IPS-20b (cell line): ENCODE results near the gene ETV3L.

Experiments used
- H3K27ac ChIP-seq: one replicate; pipeline ENCODE4 v1.5.1; 2013; ENCODE audit warnings: low read length
- H3K27me3 ChIP-seq: 2 replicates; pipeline ENCODE4 v1.6.1; 2013; ENCODE audit warnings: mild to moderate bottlenecking, low read length, inconsistent platforms; ENCODE audit not compliant: insufficient read depth
- H3K36me3 ChIP-seq: 2 replicates; pipeline ENCODE4 v1.6.1; 2013; ENCODE audit warnings: low read depth, mild to moderate bottlenecking, inconsistent platforms, low read length, moderate library complexity; ENCODE audit not compliant: insufficient read depth
- H3K4me1 ChIP-seq: 2 replicates; pipeline ENCODE4 v1.6.1; 2013; ENCODE audit warnings: mild to moderate bottlenecking, control low read depth, inconsistent platforms, low read length, moderate library complexity; ENCODE audit not compliant: insufficient read depth
- H3K4me3 ChIP-seq: 2 replicates; pipeline ENCODE4 v1.5.1; 2013; ENCODE audit warnings: mild to moderate bottlenecking, low read length, inconsistent platforms
- H3K9ac ChIP-seq: 2 replicates; pipeline ENCODE4 v1.6.1; 2013; ENCODE audit warnings: low read depth, mild to moderate bottlenecking, inconsistent platforms, low read length, moderate library complexity
- H3K9me3 ChIP-seq: 2 replicates; pipeline ENCODE4 v1.6.1; 2013; ENCODE audit warnings: mild to moderate bottlenecking, low read depth, low read length, inconsistent platforms; ENCODE audit not compliant: insufficient read depth

Gene ETV3L

DNA sequence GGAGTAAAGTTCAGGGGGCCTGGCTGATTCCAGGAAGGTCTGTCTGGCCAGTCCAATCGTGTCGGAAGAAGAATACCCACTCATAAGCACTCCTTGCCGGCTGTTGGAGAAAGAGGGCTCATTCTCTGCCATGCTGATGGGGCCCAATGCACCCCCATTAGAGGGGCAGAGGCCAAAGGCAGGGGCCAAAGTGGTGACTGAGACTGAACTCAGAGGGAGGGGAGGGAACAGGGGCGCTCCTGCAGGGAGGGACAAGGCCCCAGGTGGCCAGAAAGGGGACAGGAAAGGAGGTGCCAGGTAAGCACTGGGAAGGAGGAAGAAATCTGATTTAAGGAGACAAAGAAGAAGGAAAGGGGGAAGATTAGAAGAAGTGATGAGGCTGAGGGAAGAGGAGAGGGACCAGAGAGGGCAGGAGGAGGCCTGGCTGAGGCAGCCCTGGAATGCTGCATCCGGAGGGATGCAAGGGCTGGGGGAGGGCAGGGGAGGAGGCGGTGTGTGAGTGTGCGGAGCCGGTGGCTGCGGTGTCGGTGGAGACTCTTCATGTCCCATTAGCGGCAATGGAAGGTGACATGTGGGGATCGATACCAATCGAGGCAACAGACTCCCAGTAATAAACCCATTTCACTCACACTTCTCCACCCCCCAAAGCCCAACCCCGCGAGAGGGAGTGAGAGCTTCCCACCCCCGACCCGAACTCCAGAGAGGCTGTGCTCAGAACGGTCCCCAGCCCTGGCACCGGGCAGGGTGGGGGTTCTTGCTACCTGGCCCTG lies 12.0 kb upstream of the ETV3L start:
- Histone ChIP-seq H3K36me3 (no peaks in the 10 kb centered on the region), H3K4me1 (peaks cover 48% of the 10 kb centered on the region), H3K9me3 (no peaks in the 10 kb centered on the region), H3K9ac (peak overlapping the region; percentile 15; the same call in 1 of the 2 replicates), H3K4me3 (peak overlapping the region; percentile 33; the same call in 1 of the 2 replicates), H3K27ac (no peak overlapping the region), H3K27me3 (peaks cover 41% of the 10 kb centered on the region)

DNA sequence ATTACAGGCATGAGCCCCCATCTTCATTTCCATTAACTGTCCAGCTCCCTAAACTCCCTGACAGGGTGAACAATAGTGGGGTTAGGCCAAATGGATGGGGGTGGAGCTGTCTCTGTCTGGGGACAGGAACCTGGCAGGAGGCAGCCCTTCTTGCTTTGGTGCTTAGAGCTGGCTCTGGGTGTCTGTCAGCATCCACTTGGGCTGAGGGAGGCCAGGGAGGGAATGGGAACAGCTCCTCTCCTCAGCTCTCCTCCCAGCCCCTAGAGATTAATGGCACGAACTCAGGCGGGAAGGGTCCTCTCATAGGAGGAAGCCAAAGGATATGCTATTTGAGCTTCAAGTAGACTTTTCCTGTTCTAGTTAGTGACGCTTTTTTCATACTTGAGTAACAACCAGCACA lies 11.1 kb upstream of the ETV3L start:
- Histone ChIP-seq H3K9me3 (no peaks in the 10 kb centered on the region), H3K36me3 (no peaks in the 10 kb centered on the region), H3K27ac (no peak overlapping the region), H3K27me3 (peaks cover 43% of the 10 kb centered on the region), H3K4me3 (no peak overlapping the region), H3K9ac (no peak overlapping the region), H3K4me1 (peaks cover 40% of the 10 kb centered on the region)

DNA sequence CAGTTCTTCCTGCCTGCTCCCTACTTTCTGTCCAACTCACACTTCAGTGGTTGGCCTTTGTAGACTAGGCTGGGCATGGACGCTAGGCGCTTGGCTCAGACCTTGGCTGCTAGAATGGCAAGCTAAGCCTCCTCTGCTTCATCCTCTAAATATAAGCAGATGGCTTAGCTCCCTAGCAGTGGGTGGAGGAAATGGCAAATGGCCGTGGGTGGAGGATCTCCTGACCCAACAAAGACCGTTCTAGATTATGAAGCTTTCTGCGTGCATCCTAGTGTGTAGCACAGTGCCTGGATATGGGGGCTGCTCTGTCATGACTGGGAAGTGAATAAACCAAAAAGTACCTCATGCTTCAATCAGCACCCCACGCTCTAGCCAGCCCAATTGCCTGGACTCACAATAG lies 10.4 kb upstream of the ETV3L start:
- H3K4me1 ChIP-seq = peaks cover 37% of the 10 kb centered on the region
- H3K4me3 ChIP-seq = no peak overlapping the region
- peaks cover 43% of the 10 kb centered on the region for H3K27me3 ChIP-seq
- no peak overlapping the region for H3K27ac ChIP-seq
- H3K9ac ChIP-seq = no peak overlapping the region
- H3K36me3 ChIP-seq = no peaks in the 10 kb centered on the region
- H3K9me3 ChIP-seq = no peaks in the 10 kb centered on the region

DNA sequence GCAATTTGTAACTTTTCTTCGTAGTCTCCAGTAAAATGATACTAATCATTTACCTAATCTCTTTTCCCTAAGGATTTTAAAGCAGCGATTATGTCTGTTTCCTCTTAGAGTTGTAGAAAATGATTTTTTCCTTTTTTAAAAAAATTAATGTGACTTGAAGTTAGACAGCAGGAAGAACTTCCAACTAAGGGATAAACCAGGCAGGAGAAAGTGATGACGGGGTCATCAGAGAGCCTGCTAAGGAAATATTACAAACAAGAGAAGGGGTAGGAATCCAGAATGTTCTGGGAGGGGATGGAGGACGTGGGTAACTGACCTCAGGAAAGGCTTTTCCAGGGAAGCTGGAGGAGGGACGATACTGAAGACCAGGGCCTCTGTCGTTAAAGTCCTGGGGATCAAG lies 8.8 kb upstream of the ETV3L start:
- H3K9ac ChIP-seq = no peak overlapping the region
- H3K36me3 ChIP-seq = no peaks in the 10 kb centered on the region
- H3K9me3 ChIP-seq = no peaks in the 10 kb centered on the region
- H3K27ac ChIP-seq = no peak overlapping the region
- peaks cover 43% of the 10 kb centered on the region for H3K27me3 ChIP-seq
- no peak overlapping the region for H3K4me3 ChIP-seq
- peaks cover 22% of the 10 kb centered on the region for H3K4me1 ChIP-seq

DNA sequence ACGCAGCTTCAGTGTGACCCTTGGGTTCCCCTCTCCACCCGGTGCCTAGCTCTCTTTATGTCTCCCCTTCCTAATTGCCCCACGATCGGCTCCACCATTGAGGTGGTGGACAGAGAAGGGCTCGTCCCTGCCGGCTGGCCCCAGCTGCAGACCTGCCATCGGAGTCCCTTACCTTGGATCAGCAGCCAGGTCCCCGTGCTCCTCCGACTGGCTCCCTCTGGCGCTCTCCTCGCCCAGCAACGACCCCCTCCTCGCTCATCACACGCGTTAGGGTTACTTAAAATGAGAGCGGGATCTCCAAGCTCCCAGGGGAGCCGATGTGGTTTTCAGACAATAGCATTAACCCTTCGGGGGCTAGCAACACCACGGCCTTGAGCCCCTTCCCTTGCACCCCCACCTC lies 8.1 kb upstream of the ETV3L start:
- Histone ChIP-seq H3K4me1 (peaks cover 17% of the 10 kb centered on the region; the same call in 1 of the 2 replicates), H3K27me3 (peaks cover 39% of the 10 kb centered on the region), H3K27ac (no peak overlapping the region), H3K4me3 (no peak overlapping the region), H3K9me3 (no peaks in the 10 kb centered on the region), H3K9ac (no peak overlapping the region), H3K36me3 (no peaks in the 10 kb centered on the region)

DNA sequence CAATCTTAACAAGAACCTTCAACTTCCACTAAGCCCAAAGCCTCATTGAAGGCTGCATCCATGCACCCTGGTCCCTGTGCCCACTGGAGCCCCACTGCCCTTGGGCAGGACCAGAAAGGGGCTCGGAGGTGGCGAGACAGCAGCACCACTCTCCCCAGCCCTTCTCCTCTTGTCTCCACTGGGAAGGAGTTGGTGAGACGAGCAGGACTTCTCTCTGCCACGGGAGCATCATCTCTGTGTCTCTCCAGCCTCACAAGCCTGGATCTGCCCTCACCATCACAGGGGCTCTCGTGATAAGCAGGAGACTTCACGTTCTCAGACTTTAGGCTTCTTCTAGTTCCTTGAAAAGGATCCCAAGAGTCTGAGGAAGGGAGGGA lies 7.2 kb upstream of the ETV3L start:
- H3K36me3 ChIP-seq = no peaks in the 10 kb centered on the region
- H3K4me3 ChIP-seq = no peak overlapping the region
- no peak overlapping the region for H3K9ac ChIP-seq
- H3K27me3 ChIP-seq = peaks cover 30% of the 10 kb centered on the region
- H3K27ac ChIP-seq = no peak overlapping the region
- no peaks in the 10 kb centered on the region for H3K9me3 ChIP-seq
- peaks cover 8% of the 10 kb centered on the region; the same call in 1 of the 2 replicates for H3K4me1 ChIP-seq

DNA sequence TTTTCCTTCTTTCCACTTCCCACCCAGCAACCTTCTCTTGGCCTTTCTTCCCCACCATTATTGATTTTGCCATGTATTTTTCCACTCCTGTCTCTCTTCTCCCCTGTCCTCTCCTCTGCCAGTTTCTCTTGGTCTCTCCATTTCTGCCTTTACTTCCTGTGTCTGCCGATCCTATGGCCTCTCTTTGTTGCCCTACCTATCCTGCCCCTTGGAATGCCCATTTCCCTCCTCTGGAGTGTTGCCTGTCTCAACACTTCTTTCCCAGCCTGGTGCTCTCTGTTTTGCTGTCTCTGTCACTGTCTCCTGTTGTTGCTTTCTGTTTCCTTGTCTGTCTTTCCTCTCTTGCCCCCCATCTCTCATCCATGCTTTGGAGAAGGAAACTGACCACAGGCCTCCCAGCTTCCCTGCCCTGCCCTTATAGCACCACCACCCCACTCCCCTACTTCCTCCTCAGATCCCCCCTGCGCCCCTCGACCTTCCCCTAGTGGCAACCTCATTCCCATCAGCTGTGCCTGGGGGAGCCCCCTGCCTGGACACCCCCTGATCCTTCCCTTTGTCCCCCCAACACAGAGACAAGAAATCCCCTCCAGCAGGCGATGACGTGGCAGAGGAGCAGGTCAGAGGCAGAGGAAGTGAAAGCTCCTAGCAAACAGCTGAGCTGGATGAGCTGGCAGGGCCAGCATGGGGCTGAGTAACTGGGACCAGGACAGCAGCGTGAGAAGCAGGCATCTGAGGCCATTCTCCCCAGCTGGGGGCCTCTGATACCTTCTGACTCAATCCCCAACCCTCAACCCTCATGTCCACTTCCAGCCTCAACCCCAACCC lies 6.6 kb upstream of the ETV3L start:
- no peak overlapping the region for H3K27ac ChIP-seq
- no peak overlapping the region for H3K9ac ChIP-seq
- peaks cover 25% of the 10 kb centered on the region for H3K27me3 ChIP-seq
- no peaks in the 10 kb centered on the region for H3K36me3 ChIP-seq
- no peak overlapping the region for H3K4me3 ChIP-seq
- H3K4me1 ChIP-seq = peaks cover 2% of the 10 kb centered on the region; the same call in 1 of the 2 replicates
- H3K9me3 ChIP-seq = no peaks in the 10 kb centered on the region

DNA sequence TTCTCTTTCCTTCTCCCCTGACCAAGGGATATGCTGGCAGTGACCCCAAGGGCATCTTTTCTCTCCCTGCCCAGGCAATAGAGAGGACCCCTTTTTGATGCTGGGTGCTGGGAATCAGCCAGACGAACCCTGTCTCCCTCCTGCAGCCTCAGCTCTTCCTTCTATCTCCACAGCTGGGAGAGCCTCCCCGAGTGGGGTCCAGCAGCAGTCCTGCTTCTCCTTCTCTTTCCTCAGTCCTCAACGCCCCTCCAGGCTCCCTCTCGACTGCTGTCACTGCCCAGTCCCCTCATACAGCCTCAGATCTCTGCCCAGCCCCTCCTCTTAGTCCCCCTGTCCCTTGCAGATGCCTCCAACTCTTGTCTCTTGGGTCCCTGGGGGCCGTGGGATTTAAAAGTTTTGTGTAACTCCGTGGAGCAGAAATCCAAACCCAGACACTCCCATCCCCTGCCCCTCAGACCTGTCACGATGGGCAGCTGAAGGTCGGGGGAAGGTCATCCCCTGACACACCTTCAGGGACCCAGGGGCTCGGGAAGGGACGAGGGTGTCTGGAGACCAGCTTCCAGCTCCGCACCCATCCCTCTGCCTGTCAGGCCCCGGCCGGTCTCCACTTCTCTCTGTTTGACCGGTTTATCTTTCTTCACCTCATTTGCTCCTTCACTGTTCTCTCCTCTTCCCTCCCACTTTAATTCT lies 5.8 kb upstream of the ETV3L start:
- H3K4me1 ChIP-seq = no peaks in the 10 kb centered on the region
- H3K4me3 ChIP-seq = no peak overlapping the region
- no peaks in the 10 kb centered on the region for H3K36me3 ChIP-seq
- peaks cover 23% of the 10 kb centered on the region for H3K27me3 ChIP-seq
- no peaks in the 10 kb centered on the region for H3K9me3 ChIP-seq
- no peak overlapping the region for H3K27ac ChIP-seq
- no peak overlapping the region for H3K9ac ChIP-seq

DNA sequence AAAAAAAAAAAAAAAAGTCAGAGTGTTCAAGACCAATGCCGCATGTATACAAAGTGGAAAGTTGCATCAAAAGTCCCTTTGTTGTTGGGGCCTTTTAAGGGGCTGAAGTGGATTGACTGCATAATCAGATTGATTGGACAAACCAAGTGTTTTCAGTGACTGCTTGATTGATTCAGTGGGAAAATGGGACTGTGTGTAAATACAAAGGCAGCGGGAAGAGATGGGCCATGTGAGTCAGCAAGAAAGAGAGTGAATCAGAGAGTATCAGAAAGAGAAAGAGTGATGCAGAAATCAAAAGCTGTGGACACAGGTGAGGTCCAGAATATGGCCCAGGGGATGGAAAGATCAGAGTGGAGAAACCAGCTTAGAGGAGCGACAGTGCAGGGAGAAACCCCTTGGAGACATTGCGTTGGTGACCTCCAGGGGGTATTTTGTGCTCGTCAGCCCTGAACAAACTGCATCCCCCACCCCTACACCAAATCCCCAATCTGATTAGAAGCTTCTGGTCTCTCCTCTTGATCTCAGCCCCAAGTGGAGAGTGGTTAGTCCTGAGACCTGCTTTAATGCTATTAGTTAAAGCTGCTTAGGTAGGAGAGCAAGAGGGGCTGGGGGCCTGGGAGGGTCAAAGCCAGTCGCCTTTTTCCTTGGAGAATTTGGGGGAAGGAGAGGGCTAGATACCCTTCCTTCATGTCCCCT lies 5.1 kb upstream of the ETV3L start:
- H3K27me3 ChIP-seq = peaks cover 23% of the 10 kb centered on the region
- H3K9me3 ChIP-seq = no peaks in the 10 kb centered on the region
- H3K4me1 ChIP-seq = no peaks in the 10 kb centered on the region
- H3K9ac ChIP-seq = no peak overlapping the region
- H3K27ac ChIP-seq = no peak overlapping the region
- H3K36me3 ChIP-seq = no peaks in the 10 kb centered on the region
- H3K4me3 ChIP-seq = no peak overlapping the region

DNA sequence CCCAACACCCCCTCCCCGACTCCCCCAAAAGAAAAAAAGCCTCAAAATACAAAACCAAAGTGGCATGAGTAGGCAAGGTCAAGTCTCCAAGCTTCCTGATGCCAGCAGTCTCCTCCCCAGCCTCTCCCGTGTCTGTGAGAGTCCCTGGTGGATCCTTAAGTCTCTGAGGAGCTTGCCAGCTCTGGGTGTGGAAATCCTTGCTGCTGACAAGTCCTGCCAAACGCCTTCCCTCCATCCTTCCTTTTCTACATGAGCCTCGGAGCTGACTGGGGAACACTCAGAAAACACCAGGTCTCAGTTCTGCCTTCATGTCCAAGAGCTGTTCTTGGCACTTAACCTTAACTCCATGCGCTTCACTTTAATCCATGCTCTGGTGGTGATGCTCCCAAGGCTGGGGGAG lies 3.7 kb upstream of the ETV3L start:
- H3K27me3 ChIP-seq = peaks cover 17% of the 10 kb centered on the region
- no peak overlapping the region for H3K4me3 ChIP-seq
- no peaks in the 10 kb centered on the region for H3K4me1 ChIP-seq
- no peaks in the 10 kb centered on the region for H3K9me3 ChIP-seq
- H3K36me3 ChIP-seq = no peaks in the 10 kb centered on the region
- H3K9ac ChIP-seq = no peak overlapping the region
- H3K27ac ChIP-seq = no peak overlapping the region

DNA sequence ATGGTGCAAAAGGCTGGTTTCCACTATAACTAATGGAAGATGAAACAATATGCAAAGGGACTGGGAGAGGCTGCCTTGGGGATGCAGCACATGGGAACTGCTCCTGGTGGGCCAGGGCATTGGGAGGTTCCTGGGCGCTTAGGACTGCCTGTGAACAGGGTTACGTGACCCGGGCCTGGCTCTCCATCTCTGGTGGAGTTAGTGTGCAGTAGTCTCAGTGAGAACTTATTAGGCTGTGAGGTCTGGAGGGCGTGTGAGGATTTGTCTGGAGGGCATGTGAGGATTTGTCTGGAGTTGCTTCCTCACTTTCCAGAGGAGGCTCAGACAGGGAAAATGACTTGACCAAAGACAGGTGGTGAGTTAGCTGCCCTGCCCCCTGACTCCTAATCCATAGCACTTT lies 1.5 kb upstream of the ETV3L start:
- H3K4me1 ChIP-seq = no peaks in the 10 kb centered on the region
- no peaks in the 10 kb centered on the region for H3K9me3 ChIP-seq
- H3K36me3 ChIP-seq = no peaks in the 10 kb centered on the region
- no peaks in the 10 kb centered on the region for H3K27me3 ChIP-seq
- H3K4me3 ChIP-seq = no peak overlapping the region
- H3K9ac ChIP-seq = no peak overlapping the region
- H3K27ac ChIP-seq = no peak overlapping the region
